Heart left ventricle (tissue), 13 donors: Measurements from ENCODE around the gene AICDA.

Experiments
- POLR2A ChIP-seq, 2 donors: fragments of 450-650 bp; IDR thresholded peaks; one replicate each; pipeline ENCODE4 v1.6.1; 2017; ENCODE audit warnings: antibody characterized with exemption in 2 of 2, mild to moderate bottlenecking in 2 of 2, moderate library complexity in 2 of 2
- TF ChIP-seq, protein P1 (sequence below), 12 donors: fragments of 200-600 bp; sonication (generic) in 4 of 12; IDR thresholded peaks; one replicate each; pipeline versions ENCODE4 v1.5.0 to v1.8.0; 2018 to 2022; ENCODE audit warnings: antibody characterized with exemption in 12 of 12, mild to moderate bottlenecking in 5 of 12
- donor health status: ischemic (EF 13 %, LVEDD 7.1; RV severe dilation, severe dysfunction).
- donor health status: DM: no; HTN: yes; CAD: no.
- donor health status: DM: no; HTN: no; CAD: no.
- donor health status: ischemic (EF 25% LVEDD 6.9; RV normal size, moderate dysfunction).
- donor health status: ischemic (EF 25% LVEDD 5.7; RV mildly dilated, moderate dysfunction).
- donor health status: ischemic (EF 35%, LVEDD 5.7; RV mildly dilated, moderate dysfunction).
- donor health status: nonischemic (EF 11% LVEDD 7.7; RV severe dilation, severe dysfunction).
- donor health status: DM: yes; HTN: yes; CAD: no.
- donor health status: PGD.
- donor health status: ischemic (EF 29% LVEDD 5.4; RV normal size, mild dysfunction).
- donor health status: nonischemic (EF 23%, LVEDD 6.1; RV moderate dilation, normal function).

DNA sequence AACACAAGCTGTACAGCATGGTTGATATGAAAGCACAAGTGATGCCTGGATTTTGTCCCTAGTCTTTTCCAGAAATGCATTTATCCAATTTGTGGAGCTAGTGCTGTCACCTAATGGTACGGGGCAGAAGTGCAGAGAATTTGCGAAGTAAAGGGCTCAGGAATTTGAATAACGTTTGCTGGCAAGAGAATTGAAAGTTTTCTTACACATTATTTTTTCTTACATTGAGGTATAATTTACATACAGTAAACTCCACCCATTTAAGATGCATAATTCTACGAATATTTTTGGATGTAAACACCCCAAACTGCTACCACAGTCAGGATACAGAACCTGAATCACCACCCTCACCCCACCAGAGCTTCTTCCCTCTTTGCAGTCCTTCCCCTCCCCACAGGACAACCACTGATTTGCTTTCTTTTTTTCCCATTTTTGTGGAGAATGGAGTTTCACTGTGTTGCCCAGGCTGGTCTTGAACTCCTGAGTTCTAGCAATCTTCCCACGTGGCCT lies 3.5 kb downstream of the AICDA start:
- TF ChIP-seq, protein P1, sequence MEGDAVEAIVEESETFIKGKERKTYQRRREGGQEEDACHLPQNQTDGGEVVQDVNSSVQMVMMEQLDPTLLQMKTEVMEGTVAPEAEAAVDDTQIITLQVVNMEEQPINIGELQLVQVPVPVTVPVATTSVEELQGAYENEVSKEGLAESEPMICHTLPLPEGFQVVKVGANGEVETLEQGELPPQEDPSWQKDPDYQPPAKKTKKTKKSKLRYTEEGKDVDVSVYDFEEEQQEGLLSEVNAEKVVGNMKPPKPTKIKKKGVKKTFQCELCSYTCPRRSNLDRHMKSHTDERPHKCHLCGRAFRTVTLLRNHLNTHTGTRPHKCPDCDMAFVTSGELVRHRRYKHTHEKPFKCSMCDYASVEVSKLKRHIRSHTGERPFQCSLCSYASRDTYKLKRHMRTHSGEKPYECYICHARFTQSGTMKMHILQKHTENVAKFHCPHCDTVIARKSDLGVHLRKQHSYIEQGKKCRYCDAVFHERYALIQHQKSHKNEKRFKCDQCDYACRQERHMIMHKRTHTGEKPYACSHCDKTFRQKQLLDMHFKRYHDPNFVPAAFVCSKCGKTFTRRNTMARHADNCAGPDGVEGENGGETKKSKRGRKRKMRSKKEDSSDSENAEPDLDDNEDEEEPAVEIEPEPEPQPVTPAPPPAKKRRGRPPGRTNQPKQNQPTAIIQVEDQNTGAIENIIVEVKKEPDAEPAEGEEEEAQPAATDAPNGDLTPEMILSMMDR (IDR thresholded peaks at IDR 0.05): peak; percentile 48 to 81 (median 67)
- no peak for TF ChIP-seq POLR2A (IDR thresholded peaks at IDR 0.05)
